HepG2 (cell line): ENCODE measurements around the gene SRBD1. TPM values are rescaled to one million over a fixed set of nuclear protein-coding genes. Genes with fewer than 3 reads are reported as not detected.

Experiments used
- BCL6 ChIP-seq: IDR thresholded peaks from 2 replicates; pipeline ENCODE4 v1.6.1; 2016; ENCODE audit warnings: missing genetic modification reagents, missing compliant biosample characterization
- ERF ChIP-seq: IDR thresholded peaks from 2 replicates; pipeline ENCODE4 v1.6.1; 2018; ENCODE audit warnings: missing biosample characterization, missing genetic modification reagents
- ETV5 ChIP-seq: IDR thresholded peaks from 2 replicates; pipeline ENCODE4 v1.6.1; 2018; ENCODE audit warnings: missing biosample characterization, missing genetic modification reagents, inconsistent platforms, borderline replicate concordance
- GABPA ChIP-seq, 2 experiments: IDR thresholded peaks; 2 replicates each; pipeline ENCODE4 v1.6.1; 2011 to 2016; ENCODE audit warnings: low read depth in 2 of 2, low read length in 1 of 2, missing biosample characterization in 1 of 2, missing genetic modification characterization in 1 of 2
- KLF11 ChIP-seq: IDR thresholded peaks from 2 replicates; pipeline ENCODE4 v1.6.1; 2016; ENCODE audit warnings: missing compliant biosample characterization
- MLXIP ChIP-seq: sonication (generic); formaldehyde crosslinking; IDR thresholded peaks from 2 replicates; pipeline ENCODE4 v1.9.0; 2021; ENCODE audit warnings: missing genetic modification reagents, borderline replicate concordance
- NFAT5 ChIP-seq: sonication (generic); formaldehyde crosslinking; IDR thresholded peaks from 2 replicates; pipeline ENCODE4 v1.4.0; 2020; ENCODE audit warnings: missing genetic modification reagents
- PITX1 ChIP-seq: sonication (generic); formaldehyde crosslinking; IDR thresholded peaks from 2 replicates; pipeline ENCODE4 v1.5.1; 2020; ENCODE audit warnings: mild to moderate bottlenecking, missing genetic modification reagents
- RXRB ChIP-seq: IDR thresholded peaks from 2 replicates; pipeline ENCODE4 v1.6.1; 2016; ENCODE audit warnings: borderline replicate concordance, missing genetic modification reagents, missing compliant biosample characterization
- SALL2 ChIP-seq: sonication (generic); formaldehyde crosslinking; IDR thresholded peaks from 2 replicates; pipeline ENCODE4 v1.8.1; 2023; ENCODE audit warnings: mild to moderate bottlenecking, missing genetic modification reagents, inconsistent platforms
- SOX13 ChIP-seq, 3 experiments: fragments of 450-650 bp in 1 of 3; sonication (generic) in 1 of 3; formaldehyde crosslinking in 1 of 3; IDR thresholded peaks in 2 of 3; conservative IDR thresholded peaks in 1 of 3; 2 replicates each; pipeline versions ENCODE4 v1.5.0 to v1.6.1; 2016 to 2020; ENCODE audit warnings: antibody characterized with exemption in 1 of 3, mild to moderate bottlenecking in 1 of 3, missing compliant biosample characterization in 1 of 3, missing genetic modification reagents in 1 of 3, moderate library complexity in 1 of 3
- SOX5 ChIP-seq: IDR thresholded peaks from 2 replicates; pipeline ENCODE4 v1.6.1; 2016; ENCODE audit warnings: borderline replicate concordance
- TARDBP ChIP-seq: sonication (generic); formaldehyde crosslinking; IDR thresholded peaks from 2 replicates; pipeline ENCODE4 v1.8.0; 2022; ENCODE audit warnings: mild to moderate bottlenecking, missing genetic modification reagents
- TGIF2 ChIP-seq: IDR thresholded peaks from 2 replicates; pipeline ENCODE4 v1.6.1; 2016; ENCODE audit warnings: control low read depth, missing compliant biosample characterization
- TMF1 ChIP-seq: sonication (generic); formaldehyde crosslinking; IDR thresholded peaks from 2 replicates; pipeline ENCODE4 v1.8.1; 2022; ENCODE audit warnings: low read depth, missing genetic modification reagents
- ZFP36 ChIP-seq: fragments of 150-350 bp; IDR thresholded peaks from 2 replicates; pipeline ENCODE4 v1.6.1; 2018; ENCODE audit warnings: borderline replicate concordance, low read length, low read depth; ENCODE audit not compliant: partially characterized antibody
- ZNF124 ChIP-seq: sonication (generic); formaldehyde crosslinking; IDR thresholded peaks from 2 replicates; pipeline ENCODE4 v1.4.0; 2020; ENCODE audit warnings: missing genetic modification reagents
- ZNF205 ChIP-seq: IDR thresholded peaks from 2 replicates; pipeline ENCODE4 v1.6.1; 2018; ENCODE audit warnings: missing biosample characterization, missing genetic modification reagents
- ZNF441 ChIP-seq: sonication (generic); formaldehyde crosslinking; IDR thresholded peaks from 2 replicates; pipeline ENCODE4 v1.7.0; 2021; ENCODE audit warnings: missing genetic modification reagents, borderline replicate concordance
- ZNF510 ChIP-seq: sonication (generic); formaldehyde crosslinking; IDR thresholded peaks from 2 replicates; pipeline ENCODE4 v1.4.0; 2020; ENCODE audit warnings: low read depth, mild to moderate bottlenecking, missing genetic modification reagents
- ZNF607 ChIP-seq: sonication (generic); formaldehyde crosslinking; IDR thresholded peaks from 2 replicates; pipeline ENCODE4 v1.5.1; 2020; ENCODE audit warnings: missing genetic modification reagents, mild to moderate bottlenecking, borderline replicate concordance
- polyA plus RNA-seq, 8 experiments: library from polyadenylated mRNA; depleted of rRNA in 3 of 8; stranded (reverse) in 7 of 8; unstranded in 1 of 8; fragments of >200 nt; fragmentation: Illumina TruSeq in 4 of 8; extraction: Trizol in 4 of 8; gene quantifications; 2 replicates each; pipeline versions ENCODE4 v1.2.1 to v1.2.3, GENCODE V29; 2011 to 2016; ENCODE audit warnings: low read depth in 4 of 8, missing spikeins in 1 of 8, mixed read lengths in 1 of 8; ENCODE audit not compliant: insufficient read depth in 1 of 8
- total RNA-seq, 5 experiments: library from RNA; depleted of rRNA; stranded (reverse); fragments of >200 nt; fragmentation: Illumina TruSeq; extraction: Trizol; gene quantifications; 2 replicates each; pipeline ENCODE4 v1.2.3, GENCODE V29; 2016; ENCODE audit warnings: low read depth in 1 of 5

The SRBD1 gene
- total and polyA plus RNA-seq, 2 of the 13 experiments (the other 11 are each of a cell fraction or from before 2014, with no cell fraction given) = 3.2 to 23.9 TPM

GRCh38 chr2:45610281-45611019 is 617 bp downstream of the SRBD1 start (continued):
- TF ChIP-seq TGIF2 (CRISPR knock-in tag) = peak; percentile 77
- peak; percentile 77 for TF ChIP-seq ZNF205
- peak; percentile 32; the same call in 1 of the 2 replicates for TF ChIP-seq ZNF510 (CRISPR knock-in tag)
- TF ChIP-seq TARDBP = peak; percentile 73; the same call in 1 of the 2 replicates
- peak; percentile 47; the same call in 1 of the 2 replicates for TF ChIP-seq ETV5 (CRISPR knock-in tag)
- peak; percentile 99 for TF ChIP-seq BCL6 (CRISPR knock-in tag)
- peak; percentile 0; the same call in 1 of the 2 replicates for TF ChIP-seq ZNF607 (CRISPR knock-in tag)
- TF ChIP-seq SALL2 (CRISPR knock-in tag) = no peak
- no peak for TF ChIP-seq RXRB (CRISPR knock-in tag)
- TF ChIP-seq SOX5 (CRISPR knock-in tag) = 0 out of 2 replicates have a peak, but pooled peaks have one; percentile 29
- peak; percentile 94 for TF ChIP-seq ZNF441 (CRISPR knock-in tag)
- no peak for TF ChIP-seq ZNF124 (CRISPR knock-in tag)
- TF ChIP-seq NFAT5 = no peak
- 0 out of 2 replicates have a peak, but pooled peaks have one; percentile 16 for TF ChIP-seq MLXIP (CRISPR knock-in tag)
- TF ChIP-seq ZFP36 = no peak
- TF ChIP-seq TMF1 (CRISPR knock-in tag) = 0 out of 2 replicates have a peak, but pooled peaks have one; percentile 28
- TF ChIP-seq ERF (CRISPR knock-in tag) = 0 out of 2 replicates have a peak, but pooled peaks have one; percentile 19
- peak; percentile 7; the same call in 1 of the 2 replicates for TF ChIP-seq GABPA (IDR thresholded peaks at IDR 0.05; ENCODE audit: low read depth, low read length)
- no peak for TF ChIP-seq GABPA (CRISPR knock-in tag; IDR thresholded peaks at IDR 0.05; ENCODE audit: low read depth)
- no peak for TF ChIP-seq SOX13 (IDR thresholded peaks at IDR 0.05)
- 0 out of 4 replicates have a peak, but pooled peaks of 1 of the 2 experiments have one; percentile 24 for TF ChIP-seq SOX13 (CRISPR knock-in tag; conservative IDR thresholded peaks at IDR 0.05 in 1 of 2, IDR thresholded peaks at IDR 0.05 in 1 of 2)
- 0 out of 2 replicates have a peak, but pooled peaks have one; percentile 27 for TF ChIP-seq PITX1
- TF ChIP-seq KLF11 (CRISPR knock-in tag) = 0 out of 2 replicates have a peak, but pooled peaks have one; percentile 14
